ENCODE data around the gene CACHD1. TPM values are rescaled to one million over a fixed set of nuclear protein-coding genes. Genes with fewer than 3 reads are reported as not detected.

CACHD1 gene
- total RNA-seq, 1 donor, result 7.3 TPM

GRCh38 chr1:64574301-64574700 is 104.4 kb downstream of the CACHD1 start:
- no peak for TF ChIP-seq CTCF (IDR thresholded peaks at IDR 0.05; ENCODE audit: insufficient read depth, low read length)
- no peak overlapping the region for H3K4me3 ChIP-seq (ENCODE audit: low read depth, low read length)
- DNase-seq (ENCODE audit: low read depth), result no peak

- TF ChIP-seq CTCF (IDR thresholded peaks at IDR 0.05; ENCODE audit: insufficient read depth, low read length), result no peak
- H3K4me3 ChIP-seq (ENCODE audit: low read depth, low read length), result no peak overlapping the region
- DNase-seq (ENCODE audit: low read depth), result no peak
Measured at GRCh38 chr1:64575881-64576676, 106.2 kb downstream of the CACHD1 start.

DNA sequence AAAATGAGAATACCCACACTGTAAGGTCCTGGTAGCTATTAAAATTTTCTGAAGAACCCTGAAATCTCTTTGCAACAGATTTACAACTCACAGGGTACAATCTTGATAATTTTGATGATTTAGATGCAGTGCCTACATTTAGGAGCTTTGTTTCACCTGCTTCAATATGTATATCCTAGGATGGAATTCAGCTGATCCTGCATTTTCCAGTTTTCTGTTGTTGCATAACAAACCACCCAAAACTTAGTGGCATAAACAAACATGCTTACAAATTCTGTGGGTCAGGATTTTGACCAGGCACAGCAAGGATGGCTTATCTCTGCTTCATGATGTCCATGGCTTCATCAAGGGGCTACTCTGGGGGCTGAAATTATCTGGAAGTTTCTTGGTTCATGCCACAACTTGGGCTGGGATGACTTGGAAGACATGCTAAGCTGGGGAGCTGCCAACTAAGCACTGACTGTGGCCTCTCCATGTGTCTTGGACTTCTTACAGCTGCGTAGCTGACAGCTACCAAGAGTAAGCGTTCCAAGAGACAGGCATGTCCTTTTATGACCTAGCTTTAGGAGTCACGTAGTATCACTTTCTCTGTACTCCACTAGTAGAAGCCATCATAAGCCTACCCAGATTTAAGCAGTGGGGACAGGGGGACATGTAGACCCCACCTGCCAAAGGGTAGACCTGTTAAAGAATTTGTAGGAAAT is 108.5 kb downstream of the CACHD1 start:
- no peak for TF ChIP-seq CTCF (IDR thresholded peaks at IDR 0.05; ENCODE audit: insufficient read depth, low read length)
- H3K4me3 ChIP-seq (ENCODE audit: low read depth, low read length), result no peak overlapping the region
- no peak for DNase-seq (ENCODE audit: low read depth)

DNA sequence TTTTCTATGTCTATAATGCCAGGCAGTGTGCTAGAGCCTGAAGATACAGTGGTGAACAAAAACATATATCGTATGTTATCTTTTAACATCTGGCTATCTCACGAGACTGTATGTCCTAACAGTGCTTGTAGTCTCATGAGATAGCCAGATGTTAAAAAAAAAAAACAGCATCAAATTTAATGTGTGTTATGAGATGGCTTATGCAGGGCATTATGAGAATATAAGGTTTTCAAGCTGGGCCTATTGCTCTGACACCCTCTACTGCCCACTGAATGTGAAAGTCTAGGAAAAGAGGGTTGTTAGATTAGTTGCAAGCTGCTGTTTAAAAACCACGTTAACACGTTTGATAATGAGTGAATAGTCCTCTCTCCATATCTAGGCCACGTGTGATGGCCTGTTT is 109.8 kb downstream of the CACHD1 start:
- no peak overlapping the region for H3K4me3 ChIP-seq (ENCODE audit: low read depth, low read length)
- TF ChIP-seq CTCF (IDR thresholded peaks at IDR 0.05; ENCODE audit: insufficient read depth, low read length), result no peak
- DNase-seq (ENCODE audit: low read depth), result peak; percentile 4

DNA sequence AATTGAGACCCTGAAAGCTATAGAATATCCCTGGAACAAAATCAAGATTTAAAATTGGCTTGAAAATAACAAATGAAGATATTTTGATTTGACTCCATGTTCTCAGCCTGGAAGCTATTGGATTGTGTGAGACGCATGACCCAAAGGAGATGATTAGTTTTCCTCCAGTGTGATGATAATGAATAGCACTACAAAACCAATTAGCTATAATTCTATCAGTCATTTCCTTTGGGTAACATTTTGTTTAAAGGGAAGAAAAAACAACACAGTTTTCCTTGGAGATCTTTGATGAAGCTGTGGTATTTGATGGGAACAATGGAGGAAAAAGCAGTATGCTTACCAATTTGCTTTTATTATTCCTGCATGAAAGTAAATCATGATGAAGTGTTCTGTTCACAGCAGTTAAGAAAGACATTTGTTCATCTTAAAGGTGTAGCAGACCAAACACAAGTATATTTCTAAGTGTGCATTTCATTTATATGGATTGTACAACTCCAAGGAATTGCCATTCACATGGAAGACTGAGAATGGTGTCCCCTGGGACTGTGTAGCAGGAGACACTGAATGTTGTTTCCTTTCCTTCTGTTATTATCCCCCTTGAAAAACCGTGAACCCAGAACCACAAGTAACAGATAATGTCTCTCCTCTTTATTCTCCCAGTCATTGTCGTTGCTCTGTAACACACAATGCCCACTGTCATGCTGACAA is 111.4 kb downstream of the CACHD1 start:
- no peak for DNase-seq (ENCODE audit: low read depth)
- TF ChIP-seq CTCF (IDR thresholded peaks at IDR 0.05; ENCODE audit: insufficient read depth, low read length), result no peak
- H3K4me3 ChIP-seq (ENCODE audit: low read depth, low read length), result no peak overlapping the region

DNA sequence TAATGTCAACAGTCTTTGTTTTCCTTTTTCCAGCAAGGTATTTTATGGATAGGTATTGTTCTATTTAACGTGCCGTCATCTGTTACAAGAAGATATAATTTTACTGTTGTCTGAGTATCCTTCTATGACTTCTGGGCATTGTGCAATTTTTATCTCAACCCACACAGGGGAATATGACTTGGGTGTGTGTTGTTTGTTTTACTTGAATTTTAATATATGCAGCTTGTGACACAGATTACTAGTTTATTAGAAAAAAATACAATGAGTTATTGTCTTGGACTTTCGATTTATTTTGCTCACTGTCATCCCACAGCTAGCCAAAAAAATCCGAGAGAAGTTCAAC is 111.9 kb downstream of the CACHD1 start:
- no peak overlapping the region for H3K4me3 ChIP-seq (ENCODE audit: low read depth, low read length)
- no peak for TF ChIP-seq CTCF (IDR thresholded peaks at IDR 0.05; ENCODE audit: insufficient read depth, low read length)
- no peak for DNase-seq (ENCODE audit: low read depth)

Data from fibroblast of the aortic adventitia (primary cell).